Right kidney (tissue), 1 donor: Measurements from ENCODE around the gene SP100.
"Not testable (repeated sequence)": the region's sequence is repeated elsewhere in the genome, so short reads cannot be mapped to it uniquely, and the experiment has no call there.

ENCODE experiments used
- DNase-seq: peaks from one replicate; pipeline ENCODE4 v3.0.0-alpha.2; 2016

Gene SP100

DNA sequence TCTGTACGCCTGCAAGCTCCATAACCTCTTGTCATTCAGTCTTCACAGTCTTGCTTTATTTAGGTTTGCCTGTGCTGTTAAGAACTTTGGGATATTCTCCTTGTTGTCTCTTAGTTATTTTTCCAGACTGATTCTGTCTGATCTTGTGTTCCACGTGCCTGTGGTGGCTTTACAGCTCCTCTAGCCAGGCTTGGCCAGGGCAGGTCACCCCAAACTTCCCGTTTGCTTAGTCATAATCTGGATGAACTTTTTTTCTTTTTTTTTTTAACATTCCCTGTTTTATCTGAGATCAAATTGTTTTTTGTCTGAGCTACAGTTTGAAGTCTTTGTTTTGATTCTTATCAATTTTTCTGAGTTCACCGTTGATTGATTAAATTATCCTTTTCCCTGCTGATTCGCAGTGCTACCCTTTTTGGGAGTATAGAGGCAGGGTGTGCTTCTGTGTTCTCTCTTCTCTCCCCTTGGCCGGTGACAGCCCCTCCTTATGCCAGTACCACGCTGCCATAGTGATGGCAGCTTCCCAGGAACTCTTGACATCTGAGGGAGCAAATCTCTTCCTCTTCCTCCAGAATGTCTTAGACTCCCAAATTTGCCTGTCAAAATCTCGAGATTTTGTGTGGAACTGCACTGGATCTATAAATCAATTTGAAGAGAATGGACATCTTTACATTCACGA, 2.5 kb downstream of the SP100 start:
- DNase-seq, result no peak

GRCh38 chr2:230419181-230419580, 3.2 kb downstream of the SP100 start:
- no peak for DNase-seq

GRCh38 chr2:230422149-230422548, 6.1 kb downstream of the SP100 start:
- DNase-seq, result no peak

DNA sequence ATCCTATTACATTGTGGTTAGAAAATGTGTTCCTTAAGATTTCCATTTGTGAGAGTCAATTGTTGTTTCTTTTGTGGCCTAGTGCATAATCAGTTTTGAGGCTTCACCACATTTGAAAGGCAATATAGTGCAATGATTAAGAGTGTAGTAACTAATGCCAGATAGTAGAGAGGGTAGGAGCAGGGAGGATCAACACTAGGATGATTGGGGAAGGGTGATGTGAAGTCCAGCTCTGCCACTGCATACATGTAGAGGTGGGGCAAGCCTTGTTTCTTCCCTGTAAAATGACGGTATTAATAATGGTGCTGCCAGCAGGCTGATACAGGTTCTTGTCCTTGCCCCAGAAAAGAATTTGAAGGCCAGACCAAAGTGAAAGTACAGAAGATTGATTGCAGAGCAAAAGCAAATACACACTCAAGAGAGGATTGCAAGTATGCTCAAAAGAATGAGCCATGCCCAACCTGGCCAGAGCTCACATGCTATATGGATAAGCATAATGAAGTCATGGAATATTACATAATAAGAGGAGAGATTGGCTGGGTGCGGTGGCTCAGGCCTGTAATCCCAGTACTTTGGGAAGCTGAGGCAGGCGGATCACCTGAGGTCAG, 8.0 kb downstream of the SP100 start:
- no peak for DNase-seq

DNA sequence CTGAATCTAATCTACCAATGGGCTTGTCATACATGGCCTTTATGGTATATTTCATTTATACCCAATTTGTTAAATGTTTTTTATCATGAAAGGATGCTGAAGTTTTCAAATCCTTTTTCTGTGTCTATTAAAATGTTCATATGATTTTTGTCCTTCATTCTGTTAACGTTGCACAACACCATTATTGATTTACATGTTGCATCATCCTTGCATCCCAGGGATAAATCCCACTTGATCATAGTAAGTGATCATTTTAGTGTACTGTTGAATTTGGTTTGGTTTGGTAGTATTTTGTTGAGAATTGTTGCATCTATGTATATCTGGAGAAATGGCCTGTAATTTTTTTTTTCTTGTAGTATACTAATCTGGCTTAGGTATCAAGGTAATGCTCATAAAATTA, 9.4 kb downstream of the SP100 start:
- DNase-seq, result no peak

GRCh38 chr2:230429513-230429912, 13.5 kb downstream of the SP100 start:
- no peak for DNase-seq

GRCh38 chr2:230430957-230431910, 15.2 kb downstream of the SP100 start:
- DNase-seq, result no peak

GRCh38 chr2:230434677-230435324, 18.8 kb downstream of the SP100 start:
- no peak for DNase-seq

GRCh38 chr2:230435431-230435830, 19.4 kb downstream of the SP100 start:
- no peak for DNase-seq

GRCh38 chr2:230439121-230439520, 23.1 kb downstream of the SP100 start:
- not testable (repeated sequence) for DNase-seq

DNA sequence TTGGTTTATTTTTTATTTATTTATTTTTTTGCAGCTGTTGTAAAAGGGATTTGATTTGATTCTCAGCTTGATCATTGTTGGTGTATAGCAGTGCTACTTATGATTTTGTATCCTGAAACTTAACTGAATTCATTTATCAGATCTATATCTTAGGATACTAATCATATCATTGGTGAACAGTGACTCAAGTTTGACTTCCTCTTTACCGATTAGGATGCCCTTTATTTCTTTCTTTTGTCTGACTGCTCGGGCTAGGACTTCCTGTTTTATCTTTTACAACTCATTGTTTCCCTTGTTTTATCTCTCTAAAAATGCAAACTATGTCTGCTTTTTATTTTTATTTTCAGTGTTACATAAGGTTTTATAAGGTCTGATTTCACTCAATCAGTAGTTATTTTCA, 23.6 kb downstream of the SP100 start:
- no peak for DNase-seq

DNA sequence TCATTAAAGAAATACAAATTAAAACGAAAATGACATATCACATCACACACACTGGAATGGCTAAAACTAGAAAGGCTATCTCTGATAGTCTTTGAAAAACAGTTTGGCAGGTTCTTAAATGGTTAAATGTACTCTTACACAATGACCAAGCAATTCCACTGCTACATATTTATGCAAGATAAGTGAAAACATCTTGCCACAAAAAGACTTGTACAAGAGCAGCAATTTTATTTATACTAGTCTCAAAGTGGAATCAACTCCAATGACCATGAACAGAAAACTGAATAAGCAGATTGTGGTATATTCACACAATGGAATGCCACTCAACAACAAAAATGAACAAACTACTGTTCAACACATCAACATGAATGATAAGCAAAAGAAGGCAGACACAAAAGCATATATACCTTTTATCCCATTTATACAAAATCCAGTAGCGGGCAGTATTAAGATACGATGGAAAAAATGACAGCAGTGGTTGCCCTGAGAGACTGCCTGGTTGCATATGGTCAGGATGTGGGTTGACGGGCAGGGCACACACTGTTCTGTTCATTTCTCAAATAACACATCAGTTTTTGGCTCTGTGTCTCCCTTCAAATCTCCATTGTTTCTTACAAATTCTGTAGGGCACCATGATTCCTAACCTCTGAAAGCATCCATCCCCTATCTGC, 25.4 kb downstream of the SP100 start:
- no peak for DNase-seq

- DNase-seq, result no peak
These were observed 27.5 kb downstream of the SP100 start for GRCh38 chr2:230443541-230443940.

DNA sequence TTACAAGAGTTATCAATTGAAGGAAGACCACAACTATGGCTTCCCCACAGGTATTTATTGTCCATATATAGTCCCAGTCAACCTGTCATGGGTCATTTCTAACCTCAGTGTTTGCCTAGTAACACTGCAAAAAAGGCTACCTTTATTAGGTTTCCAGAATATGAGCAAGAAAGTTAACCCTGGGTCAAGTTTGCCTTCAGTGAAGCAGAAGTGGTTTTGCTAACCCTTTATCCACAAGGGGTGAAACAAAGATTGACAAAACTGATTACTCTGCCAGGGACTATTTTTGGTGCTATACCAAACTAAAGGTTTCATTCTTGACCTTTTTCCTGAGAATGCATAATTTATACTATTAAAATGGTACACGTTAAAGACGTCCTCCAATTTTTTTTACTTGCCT, 28.8 kb downstream of the SP100 start:
- DNase-seq, result no peak

- DNase-seq, result no peak
These were observed 31.0 kb downstream of the SP100 start for GRCh38 chr2:230447036-230447435.

GRCh38 chr2:230447455-230448451, 31.8 kb downstream of the SP100 start:
- no peak for DNase-seq

DNA sequence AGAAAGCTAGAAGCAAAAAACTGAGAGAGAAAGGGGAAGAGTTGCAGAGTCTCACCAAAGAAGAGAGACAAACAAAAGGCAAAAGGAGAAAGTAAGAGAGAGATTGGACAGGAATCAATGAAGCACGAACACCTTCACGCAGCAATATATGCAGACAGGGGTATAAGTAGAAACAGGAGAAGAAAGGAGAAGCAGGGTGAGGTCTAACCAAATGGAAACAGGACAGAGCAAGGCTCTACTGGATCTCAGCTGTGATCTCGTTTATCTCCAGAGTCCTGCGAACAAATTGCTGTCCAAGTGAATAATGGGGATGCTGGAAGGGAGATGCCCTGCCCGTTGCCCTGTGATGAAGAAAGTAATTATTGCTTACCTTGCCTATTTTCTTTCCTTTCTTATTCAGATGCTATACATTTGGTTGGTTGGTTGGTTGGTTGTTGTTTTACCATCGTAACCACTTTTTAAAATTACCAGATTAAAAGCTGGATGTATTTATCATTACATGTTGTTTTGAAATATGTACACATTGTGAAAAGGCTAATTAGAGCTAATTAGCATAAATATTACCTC, 34.0 kb downstream of the SP100 start:
- DNase-seq, result no peak

DNA sequence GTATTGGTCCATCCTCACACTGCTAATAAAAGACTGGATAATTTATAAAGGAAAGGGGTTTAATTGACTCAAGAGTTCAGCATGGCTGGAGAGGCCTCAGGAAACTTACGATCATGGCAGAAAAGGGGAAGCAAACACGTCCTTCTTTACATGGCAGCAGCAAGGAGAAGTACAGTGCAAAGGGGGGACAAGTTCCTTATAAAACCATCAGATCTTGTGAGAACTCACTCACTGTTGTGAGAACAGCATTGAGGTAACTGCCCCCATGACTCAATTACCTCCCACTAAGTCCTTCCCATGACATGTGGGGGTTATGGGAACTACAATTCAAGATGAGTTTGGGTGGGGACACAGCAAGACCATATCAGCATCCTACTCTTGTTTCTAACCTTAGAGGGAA, 37.0 kb downstream of the SP100 start:
- no peak for DNase-seq

DNA sequence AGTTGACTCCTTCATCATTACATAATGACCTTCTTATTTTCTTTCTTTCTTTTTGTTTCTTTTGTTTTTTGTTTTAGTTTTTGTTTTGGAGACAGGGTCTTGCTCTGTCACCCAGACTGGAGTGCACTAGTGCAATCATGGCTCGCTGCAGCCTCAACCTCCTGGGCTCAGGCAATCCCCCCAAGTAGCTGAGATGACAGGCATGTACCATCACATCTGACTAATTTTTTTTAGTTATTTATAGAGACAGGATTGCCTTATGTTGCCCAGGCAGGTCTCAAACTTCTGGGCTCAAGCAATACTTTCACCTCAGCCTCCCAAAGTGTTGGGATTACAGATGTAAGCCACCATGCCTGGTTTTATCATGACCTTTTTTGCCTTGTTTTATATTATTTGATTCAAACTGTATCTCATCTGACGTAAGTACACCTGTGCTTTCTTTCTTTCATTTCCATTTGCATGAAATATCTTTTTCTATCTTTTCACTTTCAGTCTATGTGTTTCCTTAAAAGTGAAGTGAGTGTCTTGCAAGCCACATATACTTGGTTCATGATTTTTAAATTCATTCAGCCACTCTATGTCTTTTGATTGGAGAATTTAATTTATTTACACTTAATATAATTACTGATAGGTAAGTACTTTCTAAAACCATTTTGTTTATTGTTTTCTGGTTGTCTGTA, 39.1 kb downstream of the SP100 start:
- DNase-seq, result no peak
